GM15510 (cell line): Measurements from ENCODE around the gene RELN.

Experiments
- POLR2A ChIP-seq: IDR thresholded peaks from 3 replicates; pipeline ENCODE4 v1.6.1; 2011; ENCODE audit warnings: borderline replicate concordance; ENCODE audit not compliant: insufficient read length; ENCODE audit errors: extremely low read depth

The RELN gene

GRCh38 chr7:103569621-103570305 lies 419.7 kb downstream of the RELN start:
- no peak for TF ChIP-seq POLR2A

- TF ChIP-seq POLR2A = no peak
Observed at GRCh38 chr7:103564416-103564815, 425.0 kb downstream of the RELN start.

- TF ChIP-seq POLR2A = no peak
Observed at GRCh38 chr7:103560136-103560535, 429.3 kb downstream of the RELN start.

GRCh38 chr7:103551016-103551415 lies 438.4 kb downstream of the RELN start:
- no peak for TF ChIP-seq POLR2A

GRCh38 chr7:103549786-103550185 lies 439.7 kb downstream of the RELN start:
- no peak for TF ChIP-seq POLR2A

GRCh38 chr7:103547451-103548284 lies 441.8 kb downstream of the RELN start:
- TF ChIP-seq POLR2A = no peak

GRCh38 chr7:103542470-103542869 lies 447.0 kb downstream of the RELN start:
- no peak for TF ChIP-seq POLR2A

GRCh38 chr7:103541947-103542346 lies 447.5 kb downstream of the RELN start:
- TF ChIP-seq POLR2A = no peak

- TF ChIP-seq POLR2A = no peak
Observed at GRCh38 chr7:103541026-103541425, 448.4 kb downstream of the RELN start.

GRCh38 chr7:103540338-103540737 lies 449.1 kb downstream of the RELN start:
- no peak for TF ChIP-seq POLR2A

GRCh38 chr7:103539875-103540274 lies 449.6 kb downstream of the RELN start:
- no peak for TF ChIP-seq POLR2A

GRCh38 chr7:103538964-103539709 lies 450.3 kb downstream of the RELN start:
- no peak for TF ChIP-seq POLR2A

GRCh38 chr7:103533761-103534160 lies 455.7 kb downstream of the RELN start:
- TF ChIP-seq POLR2A = no peak

GRCh38 chr7:103532955-103533354 lies 456.5 kb downstream of the RELN start:
- no peak for TF ChIP-seq POLR2A

- no peak for TF ChIP-seq POLR2A
Observed at GRCh38 chr7:103528152-103528551, 461.3 kb downstream of the RELN start.
